ENCODE results near the gene MYOM1.

- TF ChIP-seq CTCF (IDR thresholded peaks at IDR 0.05) (no peak), ZFX (IDR thresholded peaks at IDR 0.05; ENCODE audit: borderline replicate concordance) (no peak)
These were observed 55.8 kb downstream of the MYOM1 start for GRCh38 chr18:3163968-3164367.
